CD14-positive monocyte (primary cell): Measurements from ENCODE around the gene PSMD12. TPM values are rescaled to one million over a fixed set of nuclear protein-coding genes. Genes with fewer than 3 reads are reported as not detected.

Source experiments
- DNase-seq, 3 donors: peaks; one replicate each; pipeline ENCODE4 v3.0.0-alpha.2; 2011 to 2022
- H2AFZ ChIP-seq: 2 replicates; pipeline ENCODE4 v1.6.0; 2012; ENCODE audit warnings: mild to moderate bottlenecking, low read depth, low read length, inconsistent platforms; ENCODE audit not compliant: insufficient read depth, poor library complexity, severe bottlenecking
- H3K27ac ChIP-seq, 2 donors: 1 replicate in 1 of 2; 2 replicates in 1 of 2; pipeline ENCODE4 v1.5.1; 2012 to 2013; ENCODE audit warnings: low read length in 2 of 2, control low read depth in 1 of 2, inconsistent platforms in 1 of 2, low read depth in 1 of 2, mild to moderate bottlenecking in 1 of 2
- H3K27me3 ChIP-seq, 2 donors: one replicate each; pipeline versions ENCODE4 v1.6.0 to v1.6.1; 2011 to 2013; ENCODE audit warnings: low read length in 2 of 2; ENCODE audit not compliant: control insufficient read depth in 2 of 2, insufficient read depth in 2 of 2
- H3K36me3 ChIP-seq, 2 donors: replicated peaks in 1 of 2; 1 replicate in 1 of 2; 2 replicates in 1 of 2; pipeline versions ENCODE4 v1.5.1 to v1.6.1; 2012 to 2013; ENCODE audit warnings: low read length in 2 of 2, control low read depth in 1 of 2, inconsistent platforms in 1 of 2, mild to moderate bottlenecking in 1 of 2; ENCODE audit not compliant: insufficient read depth in 2 of 2, control insufficient read depth in 1 of 2
- H3K4me1 ChIP-seq, 2 donors: 1 replicate in 1 of 2; 2 replicates in 1 of 2; pipeline versions ENCODE4 v1.5.1 to v1.6.1; 2012 to 2013; ENCODE audit warnings: low read length in 2 of 2, control low read depth in 1 of 2, inconsistent platforms in 1 of 2, mild to moderate bottlenecking in 1 of 2, moderate library complexity in 1 of 2; ENCODE audit not compliant: insufficient read depth in 2 of 2, control insufficient read depth in 1 of 2
- H3K4me2 ChIP-seq: replicated peaks from 2 replicates; pipeline ENCODE3; 2012; ENCODE audit warnings: low read length, moderate library complexity, mild to moderate bottlenecking; ENCODE audit not compliant: poor library complexity, severe bottlenecking; ENCODE audit errors: extremely low read depth
- H3K4me3 ChIP-seq, 3 experiments: fragments of 200-600 bp in 1 of 3; sonication (generic) in 1 of 3; replicated peaks in 1 of 3; 1 replicate in 2 of 3; 2 replicates in 1 of 3; pipeline ENCODE4 v1.5.1; 2011 to 2013; ENCODE audit warnings: low read length in 3 of 3, mild to moderate bottlenecking in 3 of 3, control low read depth in 2 of 3, low read depth in 2 of 3, inconsistent platforms in 1 of 3, moderate library complexity in 1 of 3
- H3K79me2 ChIP-seq: 2 replicates; pipeline ENCODE4 v1.6.0; 2012; ENCODE audit warnings: mild to moderate bottlenecking, control low read depth, inconsistent platforms, low read length, moderate library complexity; ENCODE audit not compliant: insufficient read depth
- H3K9ac ChIP-seq: 2 replicates; pipeline ENCODE4 v1.6.0; 2017; ENCODE audit warnings: low read length, mild to moderate bottlenecking; ENCODE audit not compliant: insufficient read depth, poor library complexity, severe bottlenecking
- H3K9me3 ChIP-seq, 2 donors: replicated peaks in 1 of 2; 1 replicate in 1 of 2; 2 replicates in 1 of 2; pipeline versions ENCODE4 v1.5.1 to v1.6.1; 2012 to 2013; ENCODE audit warnings: low read length in 2 of 2, control low read depth in 1 of 2; ENCODE audit not compliant: control insufficient read depth in 1 of 2, insufficient read depth in 1 of 2
- H4K20me1 ChIP-seq: 2 replicates; pipeline ENCODE4 v1.6.0; 2012; ENCODE audit warnings: mild to moderate bottlenecking, low read length, control low read depth, moderate library complexity; ENCODE audit not compliant: insufficient read depth
- H3K27ac Mint-ChIP-seq, 7 donors: one replicate each; pipeline ENCODE4 v1.8.0; 2020; ENCODE audit warnings: mild to moderate bottlenecking in 7 of 7, mixed read lengths in 7 of 7, moderate library complexity in 6 of 7, inconsistent platforms in 2 of 7
- H3K27me3 Mint-ChIP-seq, 3 donors: one replicate each; pipeline ENCODE4 v1.8.0; 2021 to 2022; ENCODE audit warnings: low read depth in 3 of 3, mild to moderate bottlenecking in 3 of 3, mixed read lengths in 3 of 3, moderate library complexity in 3 of 3, inconsistent platforms in 1 of 3
- H3K36me3 Mint-ChIP-seq, 2 donors: one replicate each; pipeline ENCODE4 v1.8.0; 2020; ENCODE audit warnings: mixed read lengths in 2 of 2, inconsistent platforms in 1 of 2, mild to moderate bottlenecking in 1 of 2
- H3K4me1 Mint-ChIP-seq: one replicate; pipeline ENCODE4 v1.8.0; 2020; ENCODE audit warnings: mild to moderate bottlenecking, mixed read lengths
- H3K4me3 Mint-ChIP-seq, 2 donors: one replicate each; pipeline ENCODE4 v1.8.0; 2020; ENCODE audit warnings: mild to moderate bottlenecking in 2 of 2, mixed read lengths in 2 of 2, moderate library complexity in 1 of 2
- H3K9me3 Mint-ChIP-seq, 7 donors: one replicate each; pipeline ENCODE4 v1.8.0; 2020 to 2022; ENCODE audit warnings: mixed read lengths in 7 of 7, mild to moderate bottlenecking in 6 of 7, moderate library complexity in 6 of 7, inconsistent platforms in 2 of 7
- WGBS: methylation state at CpG from one replicate; pipeline ENCODE4 v1.1.5; 2013; ENCODE audit warnings: missing lambda C conversion rate; ENCODE audit not compliant: insufficient coverage; 5-methylcytosine and 5-hydroxymethylcytosine counted together
- intact Hi-C, 2 donors: fragments of 100-400 bp; cut with micrococcal nuclease; formaldehyde crosslinking; loops; one replicate each; pipeline versions ENCODE4 v1.15.0 to v1.15.1; 2023
- polyA plus RNA-seq, 3 donors: library from polyadenylated mRNA; depleted of rRNA in 1 of 3; unstranded in 2 of 3; stranded (reverse) in 1 of 3; fragments of 300-500 nt in 2 of 3; fragments of >200 nt in 1 of 3; fragmentation: Illumina TruSeq in 2 of 3; gene quantifications; 1 replicate in 2 of 3; 2 replicates in 1 of 3; pipeline ENCODE4 v1.2.3, GENCODE V29; 2012 to 2021
- TF ChIP-seq, protein P1 (sequence below): fragments of 200-600 bp; IDR thresholded peaks from one replicate; pipeline ENCODE4 v1.8.0; 2022; ENCODE audit warnings: antibody characterized with exemption, mild to moderate bottlenecking

PSMD12 gene
- polyA plus RNA-seq, 3 donors = 16.2 to 30.7 (median 17.8) TPM

- peak; percentile 43 to 57 (median 46) for DNase-seq
- Histone ChIP-seq H2AFZ (peak overlapping the region; percentile 86), H3K27me3 (no peaks in the 10 kb centered on the region), H3K9me3 (no peaks in the 10 kb centered on the region), H4K20me1 (peaks cover 36% of the 10 kb centered on the region), H3K36me3 (no peaks in the 10 kb centered on the region), H3K4me3 (peak overlapping the region; percentile 87 to 99 (median 93)), H3K27ac (peak overlapping the region; percentile 83 to 92), H3K79me2 (peaks cover 12% of the 10 kb centered on the region), H3K9ac (peak overlapping the region; percentile 92), H3K4me1 (peaks cover 24 to 25% of the 10 kb centered on the region in 2 donors), H3K4me2 (peak overlapping the region; percentile 96)
- intact Hi-C loops = loop anchor here (2.0 to 10.0 kb wide), 4 partner anchors 55 to 311 kb away; no protein-coding TSS in a partner anchor
- TF ChIP-seq, protein P1, sequence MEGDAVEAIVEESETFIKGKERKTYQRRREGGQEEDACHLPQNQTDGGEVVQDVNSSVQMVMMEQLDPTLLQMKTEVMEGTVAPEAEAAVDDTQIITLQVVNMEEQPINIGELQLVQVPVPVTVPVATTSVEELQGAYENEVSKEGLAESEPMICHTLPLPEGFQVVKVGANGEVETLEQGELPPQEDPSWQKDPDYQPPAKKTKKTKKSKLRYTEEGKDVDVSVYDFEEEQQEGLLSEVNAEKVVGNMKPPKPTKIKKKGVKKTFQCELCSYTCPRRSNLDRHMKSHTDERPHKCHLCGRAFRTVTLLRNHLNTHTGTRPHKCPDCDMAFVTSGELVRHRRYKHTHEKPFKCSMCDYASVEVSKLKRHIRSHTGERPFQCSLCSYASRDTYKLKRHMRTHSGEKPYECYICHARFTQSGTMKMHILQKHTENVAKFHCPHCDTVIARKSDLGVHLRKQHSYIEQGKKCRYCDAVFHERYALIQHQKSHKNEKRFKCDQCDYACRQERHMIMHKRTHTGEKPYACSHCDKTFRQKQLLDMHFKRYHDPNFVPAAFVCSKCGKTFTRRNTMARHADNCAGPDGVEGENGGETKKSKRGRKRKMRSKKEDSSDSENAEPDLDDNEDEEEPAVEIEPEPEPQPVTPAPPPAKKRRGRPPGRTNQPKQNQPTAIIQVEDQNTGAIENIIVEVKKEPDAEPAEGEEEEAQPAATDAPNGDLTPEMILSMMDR = no peak
- Mint-ChIP-seq H3K36me3 (peaks cover 2 to 11% of the 10 kb centered on the region in 2 donors), H3K9me3 (peaks cover 0 to 5% (median 0%) of the 10 kb centered on the region in 7 donors), H3K27me3 (peaks cover 0 to 14% (median 0%) of the 10 kb centered on the region in 3 donors), H3K4me1 (peaks cover 35% of the 10 kb centered on the region), H3K27ac (peak overlapping the region; percentile 84 to 93 (median 91)), H3K4me3 (peak overlapping the region; percentile 90 to 92)
- under 1% methylated on average over 70 of the region's 100 CpGs for WGBS
Observed at GRCh38 chr17:67377488-67378453, 11.4 kb upstream of the PSMD12 start.

- DNase-seq = peak; percentile 71 to 79 (median 73)
- H3K4me3 ChIP-seq = peak within 1 kb of the TSS; percentile 87 to 99 (median 93)
- H3K27me3 ChIP-seq = no peaks in the 10 kb centered on the region
- peaks cover 24 to 25% of the 10 kb centered on the region in 2 donors for H3K4me1 ChIP-seq
- intact Hi-C loops = loop anchor here (2.0 to 10.0 kb wide), 3 partner anchors 55 to 312 kb away; no protein-coding TSS in a partner anchor
- Mint-ChIP-seq H3K4me3 (peak within 1 kb of the TSS; percentile 90 to 93), H3K9me3 (peaks cover 0 to 5% (median 0%) of the 10 kb centered on the region in 7 donors), H3K27ac (peak within 1 kb of the TSS; percentile 84 to 93 (median 91)), H3K36me3 (peaks cover 0 to 7% of the 10 kb centered on the region in 2 donors), H3K4me1 (peaks cover 35% of the 10 kb centered on the region), H3K27me3 (peaks cover 0 to 14% (median 0%) of the 10 kb centered on the region in 3 donors)
- H3K9ac ChIP-seq = peak within 1 kb of the TSS; percentile 92
- H3K36me3 ChIP-seq = no peaks in the 10 kb centered on the region
- H4K20me1 ChIP-seq = peaks cover 28% of the 10 kb centered on the region
- H3K79me2 ChIP-seq = peaks cover 10% of the 10 kb centered on the region
- H3K27ac ChIP-seq = peak within 1 kb of the TSS; percentile 83 to 92
- TF ChIP-seq, protein P1 = no peak
- no peaks in the 10 kb centered on the region for H3K9me3 ChIP-seq
- peak within 1 kb of the TSS; percentile 96 for H3K4me2 ChIP-seq
- under 1% methylated on average over 55 of the region's 56 CpGs for WGBS
- peak within 1 kb of the TSS; percentile 86 for H2AFZ ChIP-seq
Observed at GRCh38 chr17:67376737-67377487, 10.5 kb upstream of the PSMD12 start, which contains the start of gene PITPNC1. Gene PITPNC1, plus strand, starts transcription at chr17:67377281.
